Activated naive CD4-positive, alpha-beta T cell treated with anti-CD3 and anti-CD28 coated beads, Interleukin-2, amount 50 U/mL, for 24 hours (primary cell): ENCODE data around the gene ABCD2.
"Not testable (repeated sequence)": the region's sequence is repeated elsewhere in the genome, so short reads cannot be mapped to it uniquely, and the experiment has no call there.

Source experiments
- H3K27ac Mint-ChIP-seq: one replicate; pipeline ENCODE4 v1.8.0; 2021; ENCODE audit warnings: mild to moderate bottlenecking, mixed read lengths
- H3K27me3 Mint-ChIP-seq: one replicate; pipeline ENCODE4 v1.8.0; 2021; ENCODE audit warnings: mixed read lengths
- H3K36me3 Mint-ChIP-seq: one replicate; pipeline ENCODE4 v1.8.0; 2021; ENCODE audit warnings: mixed read lengths
- H3K4me1 Mint-ChIP-seq: one replicate; pipeline ENCODE4 v1.8.0; 2021; ENCODE audit warnings: mixed read lengths
- H3K4me3 Mint-ChIP-seq: one replicate; pipeline ENCODE4 v1.8.0; 2021; ENCODE audit warnings: mild to moderate bottlenecking, mixed read lengths
- H3K9me3 Mint-ChIP-seq: one replicate; pipeline ENCODE4 v1.8.0; 2021; ENCODE audit warnings: mixed read lengths

The ABCD2 gene

DNA sequence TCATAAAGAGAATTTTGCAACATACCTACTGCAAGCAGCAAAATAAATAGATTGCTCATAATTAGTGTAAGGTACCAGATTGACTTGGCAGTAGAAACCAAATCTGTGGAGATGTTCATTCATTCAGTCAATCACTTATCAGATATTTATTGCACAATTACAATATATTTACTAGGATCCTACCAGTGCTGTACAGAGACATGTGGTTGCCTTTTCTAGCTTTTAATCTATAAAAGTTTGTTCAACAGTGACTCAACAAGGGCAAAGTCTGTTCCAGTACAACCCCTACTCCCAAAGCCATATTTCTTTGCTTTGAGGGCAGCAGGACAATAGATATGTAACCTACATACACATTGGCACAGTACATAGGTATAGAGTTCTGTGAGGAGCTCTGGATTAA, 27.3 kb downstream of the ABCD2 start:
- Mint-ChIP-seq H3K27ac (no peak overlapping the region), H3K4me1 (peaks cover 30% of the 10 kb centered on the region), H3K36me3 (peaks cover 5% of the 10 kb centered on the region), H3K4me3 (no peak overlapping the region), H3K27me3 (no peaks in the 10 kb centered on the region), H3K9me3 (no peaks in the 10 kb centered on the region)

DNA sequence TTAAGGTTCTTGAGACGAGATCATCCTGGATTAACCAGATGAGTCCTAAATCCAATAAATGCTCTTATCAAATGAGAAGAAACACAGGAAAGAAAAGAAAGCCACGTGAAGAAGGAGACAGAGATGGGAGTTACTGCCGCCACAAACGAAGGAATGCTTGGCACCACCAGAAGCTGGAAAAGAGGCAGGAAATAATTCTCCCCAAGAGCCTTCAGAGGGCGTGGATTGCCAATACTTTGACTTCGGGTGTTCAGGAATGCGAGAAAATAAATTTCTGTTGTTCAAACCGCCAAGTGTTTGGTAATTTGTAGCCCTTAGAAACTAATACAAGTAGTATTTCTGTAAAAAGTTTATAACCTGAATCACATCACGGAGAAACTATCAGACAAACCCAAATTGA, 31.3 kb downstream of the ABCD2 start:
- no peak overlapping the region for H3K27ac Mint-ChIP-seq
- H3K36me3 Mint-ChIP-seq: peaks cover 17% of the 10 kb centered on the region
- no peaks in the 10 kb centered on the region for H3K9me3 Mint-ChIP-seq
- no peaks in the 10 kb centered on the region for H3K27me3 Mint-ChIP-seq
- H3K4me3 Mint-ChIP-seq: no peak overlapping the region
- H3K4me1 Mint-ChIP-seq: peaks cover 29% of the 10 kb centered on the region

DNA sequence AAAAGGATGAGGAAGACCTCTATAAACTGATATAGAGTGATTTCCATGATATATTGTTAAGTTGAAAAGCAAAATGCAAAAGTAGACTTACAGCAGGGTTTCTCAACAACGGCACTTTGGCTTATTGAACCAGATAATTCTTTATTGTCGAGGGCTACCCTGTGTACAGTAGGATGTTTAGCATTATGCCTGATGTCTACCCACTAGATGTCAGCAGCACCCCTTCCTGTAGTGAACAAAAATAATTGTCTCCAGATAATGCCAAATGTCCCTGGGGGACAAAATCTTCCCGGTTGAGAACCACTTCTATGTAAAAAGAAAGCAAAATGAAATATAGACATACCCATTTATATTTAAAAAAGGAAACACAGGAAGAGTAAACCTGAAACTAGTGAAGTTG, 32.4 kb downstream of the ABCD2 start:
- H3K27ac Mint-ChIP-seq: peak overlapping the region; percentile 74
- peaks cover 16% of the 10 kb centered on the region for H3K36me3 Mint-ChIP-seq
- no peaks in the 10 kb centered on the region for H3K27me3 Mint-ChIP-seq
- no peak overlapping the region for H3K4me3 Mint-ChIP-seq
- peaks cover 17% of the 10 kb centered on the region for H3K4me1 Mint-ChIP-seq
- H3K9me3 Mint-ChIP-seq: no peaks in the 10 kb centered on the region

DNA sequence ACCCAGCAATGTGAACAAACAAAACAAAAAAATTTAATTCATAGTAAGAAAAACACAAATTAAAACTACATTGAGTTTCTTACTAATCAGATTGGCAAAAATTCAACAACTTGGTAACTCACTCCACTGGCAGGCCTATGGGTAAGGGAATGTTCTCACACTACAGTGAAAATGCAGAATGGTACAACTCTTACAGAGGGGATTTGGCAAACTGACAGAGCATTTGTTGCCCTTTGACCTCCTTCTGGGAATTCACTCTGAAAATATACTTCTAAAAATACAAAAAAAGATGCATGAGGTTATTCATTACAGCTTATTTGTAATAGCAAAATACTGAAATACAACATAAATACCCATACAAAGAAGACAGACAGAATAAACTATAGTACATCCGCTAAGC, 32.8 kb downstream of the ABCD2 start:
- Mint-ChIP-seq H3K4me3 (no peak overlapping the region), H3K4me1 (peaks cover 14% of the 10 kb centered on the region), H3K9me3 (no peaks in the 10 kb centered on the region), H3K27me3 (no peaks in the 10 kb centered on the region), H3K36me3 (peaks cover 16% of the 10 kb centered on the region), H3K27ac (no peak overlapping the region)

DNA sequence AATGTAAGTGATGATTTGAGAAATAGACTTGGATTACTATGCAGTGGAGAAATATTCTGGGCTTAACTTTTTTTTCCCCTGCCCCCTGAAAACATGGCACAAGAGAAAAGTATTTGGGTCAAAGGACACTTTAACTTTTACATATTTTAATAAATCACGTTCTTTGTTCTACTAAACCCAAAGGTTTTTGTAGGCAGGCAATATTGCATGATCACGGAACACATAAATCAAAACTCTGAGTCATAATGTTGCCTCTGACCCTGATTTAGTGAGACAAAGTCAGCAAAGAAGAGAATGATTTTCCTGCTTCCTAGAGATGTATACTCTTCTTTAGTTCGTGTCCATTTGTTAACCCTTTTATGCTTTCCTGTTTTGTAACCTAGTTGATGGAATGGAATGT, 38.0 kb downstream of the ABCD2 start:
- no peaks in the 10 kb centered on the region for H3K9me3 Mint-ChIP-seq
- H3K27me3 Mint-ChIP-seq: no peaks in the 10 kb centered on the region
- H3K4me1 Mint-ChIP-seq: peaks cover 3% of the 10 kb centered on the region
- H3K4me3 Mint-ChIP-seq: no peak overlapping the region
- H3K36me3 Mint-ChIP-seq: peaks cover 20% of the 10 kb centered on the region
- no peak overlapping the region for H3K27ac Mint-ChIP-seq

DNA sequence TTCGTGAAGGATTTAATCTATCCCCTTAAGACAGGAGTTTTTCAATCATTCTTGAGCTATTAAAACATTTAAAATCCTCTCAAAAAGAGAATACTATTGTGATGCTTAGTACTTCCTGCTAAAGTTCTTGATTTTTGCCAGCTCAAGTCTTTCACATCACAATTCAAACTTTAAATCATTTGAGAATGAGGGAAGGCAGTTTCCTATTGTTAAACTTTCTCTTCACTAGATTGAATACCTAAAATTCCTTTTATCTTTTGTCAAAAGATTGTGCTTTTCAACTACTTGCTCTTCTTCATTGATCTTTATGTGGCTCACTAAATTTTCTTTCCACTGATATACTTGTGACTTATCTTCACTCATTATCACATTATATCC, 44.1 kb downstream of the ABCD2 start:
- H3K9me3 Mint-ChIP-seq: no peaks in the 10 kb centered on the region
- no peaks in the 10 kb centered on the region for H3K27me3 Mint-ChIP-seq
- peaks cover 37% of the 10 kb centered on the region for H3K36me3 Mint-ChIP-seq
- H3K4me1 Mint-ChIP-seq: no peaks in the 10 kb centered on the region
- H3K27ac Mint-ChIP-seq: no peak overlapping the region
- no peak overlapping the region for H3K4me3 Mint-ChIP-seq

DNA sequence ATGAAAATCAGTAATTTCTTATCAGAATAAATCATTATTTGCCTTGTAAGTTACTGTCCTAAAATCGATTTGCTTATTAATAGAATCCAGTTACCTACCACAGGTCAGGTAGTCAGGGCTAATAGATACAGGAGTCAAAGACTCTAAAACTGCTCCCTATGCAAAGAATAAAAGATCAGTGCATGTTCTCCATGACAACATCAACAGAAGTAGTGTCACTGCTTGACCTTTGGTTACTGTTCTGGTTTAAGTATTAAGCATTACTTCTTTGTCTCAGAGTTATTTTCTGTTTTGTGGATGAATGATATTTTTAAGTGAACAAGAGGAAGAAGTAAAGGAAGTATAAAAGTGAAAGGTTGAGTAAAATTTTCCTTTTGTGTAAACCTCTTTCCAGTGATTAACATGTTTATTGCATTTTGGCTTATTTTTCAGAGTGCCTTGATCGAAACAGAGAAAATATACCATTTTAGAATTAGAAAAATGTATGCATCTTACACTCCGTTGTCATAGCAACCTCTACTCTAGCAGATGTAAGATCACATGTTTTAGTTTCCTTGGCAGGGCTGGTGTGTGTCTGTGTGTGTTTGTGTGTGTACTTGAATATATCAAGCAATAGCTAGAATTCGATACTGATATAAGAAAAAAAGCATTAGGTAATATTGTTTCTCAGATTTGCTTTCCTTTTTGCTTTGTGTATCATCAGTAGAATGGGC, 44.7 kb downstream of the ABCD2 start:
- Mint-ChIP-seq H3K27ac (no peak overlapping the region), H3K4me1 (no peaks in the 10 kb centered on the region), H3K27me3 (no peaks in the 10 kb centered on the region), H3K4me3 (no peak overlapping the region), H3K36me3 (peaks cover 42% of the 10 kb centered on the region), H3K9me3 (no peaks in the 10 kb centered on the region)

DNA sequence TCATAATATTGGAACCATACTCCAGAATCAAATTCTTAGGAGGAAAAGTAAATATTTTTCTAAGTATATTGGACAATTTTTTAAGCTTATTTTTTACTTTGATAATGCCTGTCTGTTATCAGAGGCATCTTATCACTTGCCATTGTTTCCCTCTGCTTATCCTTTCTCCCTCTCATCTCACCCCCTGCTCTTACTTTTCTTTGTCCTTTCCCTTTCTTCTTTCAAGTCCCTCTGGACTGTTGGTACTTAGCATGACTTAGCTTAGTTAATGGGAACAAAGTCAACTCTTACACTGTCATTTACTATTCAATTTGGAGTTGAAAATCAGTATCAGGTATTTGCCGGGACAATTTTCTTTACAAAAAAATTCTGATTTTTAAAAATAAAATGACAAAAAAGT, 45.2 kb downstream of the ABCD2 start:
- Mint-ChIP-seq H3K27ac (no peak overlapping the region), H3K9me3 (no peaks in the 10 kb centered on the region), H3K36me3 (peaks cover 43% of the 10 kb centered on the region), H3K4me1 (no peaks in the 10 kb centered on the region), H3K27me3 (no peaks in the 10 kb centered on the region), H3K4me3 (no peak overlapping the region)

DNA sequence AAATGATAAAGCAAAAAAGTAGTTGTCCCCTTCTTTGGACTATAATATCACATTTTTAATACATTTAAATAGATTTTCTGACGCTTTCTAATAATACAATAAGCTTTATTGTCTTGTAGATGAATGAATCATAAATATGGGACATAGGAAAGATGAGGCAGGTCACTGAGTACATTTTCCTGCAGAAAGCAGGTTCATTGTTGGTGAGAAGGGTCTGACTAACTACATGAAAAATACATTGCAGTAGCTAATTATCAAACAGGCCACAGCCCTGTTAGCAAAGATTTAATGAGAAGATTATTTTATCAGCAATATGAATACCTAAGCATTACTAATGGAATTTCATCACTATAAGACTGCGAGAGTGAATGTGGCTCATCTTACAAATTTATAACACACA, 45.6 kb downstream of the ABCD2 start:
- no peaks in the 10 kb centered on the region for H3K27me3 Mint-ChIP-seq
- no peaks in the 10 kb centered on the region for H3K9me3 Mint-ChIP-seq
- no peak overlapping the region for H3K27ac Mint-ChIP-seq
- peaks cover 43% of the 10 kb centered on the region for H3K36me3 Mint-ChIP-seq
- no peak overlapping the region for H3K4me3 Mint-ChIP-seq
- no peaks in the 10 kb centered on the region for H3K4me1 Mint-ChIP-seq

DNA sequence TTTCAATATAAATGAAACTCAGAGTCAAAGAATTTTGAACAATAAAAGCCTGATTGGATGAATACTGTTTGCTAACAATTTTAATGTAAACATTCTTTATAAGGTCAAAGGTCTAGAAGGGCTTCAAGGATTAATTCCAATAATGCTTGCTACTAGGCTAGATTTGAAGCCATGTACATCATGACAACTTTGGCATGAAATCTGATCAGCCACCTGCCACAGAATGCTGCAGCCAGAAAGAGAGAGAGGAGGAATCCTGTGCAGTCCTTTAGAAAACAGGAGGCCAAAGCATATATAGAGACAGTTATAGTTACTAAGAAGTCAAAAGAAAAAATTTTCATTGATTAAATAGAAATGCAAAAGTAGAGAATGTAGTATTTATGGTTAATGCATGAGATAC, 47.1 kb downstream of the ABCD2 start:
- H3K27me3 Mint-ChIP-seq: no peaks in the 10 kb centered on the region
- no peaks in the 10 kb centered on the region for H3K9me3 Mint-ChIP-seq
- peaks cover 43% of the 10 kb centered on the region for H3K36me3 Mint-ChIP-seq
- no peak overlapping the region for H3K27ac Mint-ChIP-seq
- no peaks in the 10 kb centered on the region for H3K4me1 Mint-ChIP-seq
- H3K4me3 Mint-ChIP-seq: no peak overlapping the region

DNA sequence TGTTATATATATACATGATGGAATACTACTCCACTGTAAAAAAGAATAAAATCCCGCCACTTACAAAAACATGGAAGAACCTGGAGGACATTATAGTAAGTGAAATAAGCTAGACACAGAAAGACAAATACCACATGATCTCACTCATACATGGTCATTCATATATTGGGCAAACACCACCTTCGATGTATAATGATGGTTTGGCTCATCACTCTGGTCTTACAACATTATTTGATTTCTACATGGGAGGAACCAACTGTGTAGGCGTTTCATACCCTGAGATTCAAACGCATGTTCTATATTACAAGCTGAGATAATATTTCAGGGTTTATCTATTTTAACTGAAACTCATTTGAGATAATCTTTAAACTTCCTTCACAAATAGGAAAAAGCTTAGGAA, 48.3 kb downstream of the ABCD2 start:
- no peaks in the 10 kb centered on the region for H3K4me1 Mint-ChIP-seq
- no peak overlapping the region for H3K27ac Mint-ChIP-seq
- peaks cover 8% of the 10 kb centered on the region for H3K9me3 Mint-ChIP-seq
- H3K36me3 Mint-ChIP-seq: peaks cover 41% of the 10 kb centered on the region
- no peak overlapping the region for H3K4me3 Mint-ChIP-seq
- no peaks in the 10 kb centered on the region for H3K27me3 Mint-ChIP-seq

DNA sequence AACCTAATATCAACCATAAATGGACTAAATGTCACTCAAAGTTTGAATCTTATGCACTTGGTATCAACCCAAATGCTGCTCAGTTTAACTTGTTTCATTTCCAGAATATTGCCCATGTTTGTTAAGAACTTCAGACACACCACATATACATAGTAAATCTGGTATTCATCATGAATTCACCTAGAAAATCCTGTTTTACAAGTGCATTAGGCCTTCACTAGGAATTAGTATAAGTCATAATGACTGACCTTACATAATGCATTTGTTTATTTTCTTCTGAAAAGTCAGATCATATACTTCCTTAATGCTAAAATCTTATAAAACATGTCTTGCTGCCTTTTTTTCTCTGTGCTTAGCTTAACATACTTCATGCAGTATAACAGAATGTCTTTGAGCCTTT, 66.1 kb downstream of the ABCD2 start:
- peaks cover 28% of the 10 kb centered on the region for H3K36me3 Mint-ChIP-seq
- no peak overlapping the region for H3K27ac Mint-ChIP-seq

DNA sequence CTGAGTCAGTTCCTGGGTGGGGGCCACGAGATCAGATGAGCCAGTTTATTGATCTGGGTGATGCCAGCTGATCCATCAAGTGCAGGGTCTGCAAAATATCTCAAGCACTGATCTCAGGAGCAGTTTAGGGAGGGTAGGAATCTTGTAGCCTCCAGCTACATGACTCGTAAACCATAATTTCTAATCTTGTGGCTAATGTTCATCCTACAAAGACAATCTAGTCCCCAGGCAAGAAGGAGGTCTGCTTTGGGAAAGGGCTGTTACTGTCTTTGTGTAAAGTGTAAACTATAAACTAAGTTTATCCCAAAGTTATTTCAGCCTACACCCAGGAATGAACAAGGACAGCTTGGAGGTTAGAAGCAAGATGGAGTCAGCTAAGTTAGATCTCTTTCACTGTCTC, 75.4 kb downstream of the ABCD2 start:
- H3K4me1 Mint-ChIP-seq, H3K27ac Mint-ChIP-seq, H3K9me3 Mint-ChIP-seq, H3K4me3 Mint-ChIP-seq, H3K36me3 Mint-ChIP-seq, H3K27me3 Mint-ChIP-seq: not testable (repeated sequence)

More for the DNA sequence above, 66.1 kb downstream of the ABCD2 start:
- H3K4me3 Mint-ChIP-seq: no peak overlapping the region
- H3K4me1 Mint-ChIP-seq: peaks cover 6% of the 10 kb centered on the region
- H3K9me3 Mint-ChIP-seq: no peaks in the 10 kb centered on the region
- no peaks in the 10 kb centered on the region for H3K27me3 Mint-ChIP-seq

DNA sequence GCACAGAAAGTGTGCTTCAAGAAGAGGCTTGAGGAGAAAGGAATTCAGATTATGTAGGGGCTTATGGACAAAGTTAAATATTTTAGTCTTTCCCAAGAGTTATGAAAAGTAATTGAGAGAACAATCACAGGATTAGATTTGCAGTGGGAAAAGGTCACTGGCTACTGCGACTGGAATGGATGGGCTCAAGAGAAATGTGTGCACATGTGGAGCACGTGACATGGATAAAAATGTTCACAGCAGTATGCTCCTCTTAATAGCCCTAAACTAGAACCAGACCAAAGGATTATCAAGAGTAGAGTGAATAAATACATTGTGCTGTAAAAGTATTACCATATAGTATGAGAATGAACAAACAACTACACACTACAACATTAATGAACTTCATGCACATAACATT, 78.1 kb downstream of the ABCD2 start:
- H3K27me3 Mint-ChIP-seq: no peaks in the 10 kb centered on the region
- no peak overlapping the region for H3K4me3 Mint-ChIP-seq
- no peaks in the 10 kb centered on the region for H3K9me3 Mint-ChIP-seq
- H3K36me3 Mint-ChIP-seq: peaks cover 9% of the 10 kb centered on the region
- H3K4me1 Mint-ChIP-seq: no peaks in the 10 kb centered on the region
- no peak overlapping the region for H3K27ac Mint-ChIP-seq

DNA sequence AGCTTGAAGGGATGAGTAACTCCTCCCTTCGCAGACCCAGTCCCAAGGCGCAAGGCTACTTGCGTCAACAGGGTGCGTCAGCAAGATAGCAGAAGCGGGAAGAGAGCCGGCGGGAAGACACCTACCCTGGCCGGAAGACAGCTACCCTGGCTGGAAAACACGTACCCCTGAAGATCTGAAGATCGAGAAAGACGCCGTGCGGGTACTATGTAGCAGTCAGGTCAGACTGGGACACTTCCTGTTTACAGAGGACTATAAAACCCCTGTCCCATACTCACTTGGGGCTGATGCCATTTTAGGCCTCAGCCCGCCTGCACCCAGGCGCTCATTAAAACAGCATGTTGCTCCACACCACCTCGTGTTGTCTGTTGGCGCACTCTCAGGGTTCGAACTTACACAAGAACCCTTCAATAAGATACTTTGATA, 80.9 kb downstream of the ABCD2 start:
- Mint-ChIP-seq H3K4me1 (no peaks in the 10 kb centered on the region), H3K9me3 (no peaks in the 10 kb centered on the region), H3K27ac (no peak overlapping the region), H3K27me3 (no peaks in the 10 kb centered on the region), H3K4me3 (no peak overlapping the region), H3K36me3 (peaks cover 7% of the 10 kb centered on the region)

DNA sequence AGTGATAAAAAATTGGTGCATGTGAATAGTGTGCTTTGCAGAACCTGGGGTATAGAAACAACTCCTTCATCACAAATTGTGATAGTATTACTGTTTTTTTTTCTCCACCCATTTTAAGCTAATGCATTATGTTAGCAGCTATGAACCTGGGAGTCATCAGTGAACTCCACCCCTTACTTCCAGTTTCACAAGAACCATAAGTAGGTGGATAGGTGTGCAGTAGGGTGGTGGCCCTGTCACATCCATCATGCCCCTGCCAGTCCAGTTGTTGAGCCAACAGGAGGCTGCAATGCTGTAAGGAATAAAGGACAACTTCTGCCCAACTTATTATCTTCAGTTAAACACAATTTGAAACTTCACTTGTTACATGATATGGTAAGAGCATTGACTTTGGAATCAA, 85.7 kb downstream of the ABCD2 start:
- no peaks in the 10 kb centered on the region for H3K27me3 Mint-ChIP-seq
- H3K27ac Mint-ChIP-seq: no peak overlapping the region
- no peaks in the 10 kb centered on the region for H3K9me3 Mint-ChIP-seq
- no peaks in the 10 kb centered on the region for H3K4me1 Mint-ChIP-seq
- H3K36me3 Mint-ChIP-seq: peaks cover 7% of the 10 kb centered on the region
- H3K4me3 Mint-ChIP-seq: no peak overlapping the region

DNA sequence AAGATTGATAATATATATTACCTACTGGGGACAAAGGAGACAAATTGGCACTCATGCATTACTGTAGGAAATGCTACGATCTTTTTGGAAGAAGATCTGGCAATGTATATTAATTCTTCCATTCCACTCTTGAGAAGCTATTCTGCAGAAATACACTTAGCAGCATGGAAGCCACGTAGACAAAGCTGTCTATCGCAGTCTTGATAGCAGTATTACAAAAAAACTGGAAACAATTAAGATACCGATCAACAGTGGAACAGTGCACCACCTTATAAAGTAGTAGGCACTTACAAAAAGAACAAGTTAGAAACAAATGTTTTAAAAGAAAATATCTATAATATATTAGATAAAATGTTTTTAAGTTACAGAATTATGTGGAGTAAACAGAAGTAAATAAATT, 87.2 kb downstream of the ABCD2 start:
- Mint-ChIP-seq H3K27me3 (no peaks in the 10 kb centered on the region), H3K27ac (no peak overlapping the region), H3K36me3 (peaks cover 7% of the 10 kb centered on the region), H3K4me3 (no peak overlapping the region), H3K4me1 (no peaks in the 10 kb centered on the region), H3K9me3 (peaks cover 2% of the 10 kb centered on the region)
